Endothelial cell of umbilical vein (primary cell): ENCODE measurements around the gene GEMIN7. TPM values are rescaled to one million over a fixed set of nuclear protein-coding genes. Genes with fewer than 3 reads are reported as not detected.

Experiments used
- BruUV-seq: library from RNA; stranded (reverse); fragments of 400-500 nt; replicated peaks from 2 replicates; lab custom pipeline; 2021; lab: Mats Ljungman, UMichigan
- CTCF ChIA-PET: fragments of 300-600, 350-600 bp; sonication (Branson Sonifier 250); formaldehyde crosslinking; loops from one replicate; lab custom pipeline; 2021; ENCODE audit warnings: antibody characterized with exemption, inconsistent platforms; lab: Charles Lee
- POLR2A ChIA-PET: fragments of 300-600, 350-600 bp; sonication (Branson Sonifier 250); formaldehyde crosslinking; loops from one replicate; lab custom pipeline; 2021; ENCODE audit warnings: antibody characterized with exemption, inconsistent platforms; lab: Charles Lee
- DNase-seq: peaks from one replicate; pipeline ENCODE4 v3.0.0-alpha.2; 2011; ENCODE audit warnings: low read depth, low spot score
- FAIRE-seq: peaks from 2 replicates; lab custom pipeline; 2011; peaks lifted over from hg19 to GRCh38; lab: Jason Lieb, UNC
- H2AFZ ChIP-seq: 2 replicates; pipeline ENCODE4 v1.6.0; 2012; ENCODE audit warnings: low read depth, low read length, control low read depth, inconsistent platforms
- H3K27ac ChIP-seq: 2 replicates; pipeline ENCODE4 v1.5.1; 2011; ENCODE audit warnings: low read depth, mild to moderate bottlenecking, control low read depth, low read length, moderate library complexity; ENCODE audit not compliant: insufficient read depth
- H3K27me3 ChIP-seq, 2 experiments: 2 replicates each; pipeline versions ENCODE4 v1.6.0 to v1.6.1; 2011; ENCODE audit warnings: low read length in 2 of 2, mixed read lengths in 1 of 2; ENCODE audit not compliant: control insufficient read depth in 2 of 2, insufficient read depth in 2 of 2
- H3K36me3 ChIP-seq, 2 experiments: 2 replicates in 1 of 2; 3 replicates in 1 of 2; pipeline ENCODE4 v1.5.1; 2011; ENCODE audit warnings: low read length in 2 of 2, mild to moderate bottlenecking in 1 of 2, moderate library complexity in 1 of 2; ENCODE audit not compliant: control insufficient read depth in 2 of 2, insufficient read depth in 2 of 2; ENCODE audit errors: extremely low read depth in 1 of 2
- H3K4me1 ChIP-seq: 3 replicates; pipeline ENCODE4 v1.5.1; 2011; ENCODE audit warnings: mild to moderate bottlenecking, low read length; ENCODE audit not compliant: control insufficient read depth, insufficient read depth; ENCODE audit errors: extremely low read depth
- H3K4me2 ChIP-seq: 2 replicates; pipeline ENCODE4 v1.6.1; 2011; ENCODE audit warnings: low read length, control low read depth, mixed read lengths; ENCODE audit not compliant: insufficient read depth
- H3K4me3 ChIP-seq, 3 experiments: fragments of 200-600 bp in 1 of 3; sonication (generic), shearing (Covaris generic) in 1 of 3; replicated peaks in 1 of 3; 2 replicates each; pipeline ENCODE4 v1.5.1; 2011 to 2016; ENCODE audit warnings: control low read depth in 3 of 3, low read length in 3 of 3, mild to moderate bottlenecking in 2 of 3, inconsistent platforms in 1 of 3, low read depth in 1 of 3, moderate library complexity in 1 of 3; ENCODE audit not compliant: insufficient read depth in 1 of 3
- H3K79me2 ChIP-seq: 2 replicates; pipeline ENCODE4 v1.6.0; 2012; ENCODE audit warnings: low read length, inconsistent platforms; ENCODE audit not compliant: control insufficient read depth, insufficient read depth
- H3K9ac ChIP-seq: replicated peaks from 2 replicates; pipeline ENCODE3; 2011; ENCODE audit warnings: low read length, control low read depth; ENCODE audit not compliant: insufficient read depth; ENCODE audit errors: extremely low read depth
- H3K9me1 ChIP-seq: replicated peaks from 3 replicates; pipeline ENCODE4 v1.6.0; 2011; ENCODE audit warnings: mild to moderate bottlenecking, low read length; ENCODE audit not compliant: control insufficient read depth, insufficient read depth; ENCODE audit errors: extremely low read depth
- H3K9me3 ChIP-seq: replicated peaks from 2 replicates; pipeline ENCODE4 v1.5.1; 2012; ENCODE audit warnings: low read length, inconsistent platforms; ENCODE audit not compliant: control insufficient read depth, insufficient read depth
- H4K20me1 ChIP-seq: replicated peaks from 2 replicates; pipeline ENCODE3; 2011; ENCODE audit warnings: mild to moderate bottlenecking, low read length; ENCODE audit not compliant: control insufficient read depth, insufficient read depth; ENCODE audit errors: extremely low read depth
- EZH2 ChIP-seq: IDR thresholded peaks from 2 replicates; pipeline ENCODE4 v1.6.1; 2012; ENCODE audit warnings: borderline replicate concordance, low read depth, mild to moderate bottlenecking, moderate library complexity, low read length, inconsistent platforms; ENCODE audit not compliant: severe bottlenecking
- FOS ChIP-seq: IDR thresholded peaks from 2 replicates; pipeline ENCODE4 v1.6.1; 2011; ENCODE audit warnings: mild to moderate bottlenecking, low read length, moderate library complexity, borderline replicate concordance; ENCODE audit not compliant: insufficient read depth
- GATA2 ChIP-seq: IDR thresholded peaks from 2 replicates; pipeline ENCODE4 v1.7.0; 2011; ENCODE audit warnings: low read depth, mild to moderate bottlenecking, moderate library complexity, mixed read lengths, low read length; ENCODE audit not compliant: insufficient read length, insufficient read depth
- JUN ChIP-seq: IDR thresholded peaks from 2 replicates; pipeline ENCODE4 v1.6.1; 2011; ENCODE audit warnings: borderline replicate concordance, low read depth; ENCODE audit not compliant: insufficient read length, insufficient read depth
- MYC ChIP-seq: IDR thresholded peaks from one replicate; pipeline ENCODE4 v1.6.1; 2011; ENCODE audit warnings: mild to moderate bottlenecking, low read depth, low read length
- POLR2A ChIP-seq: IDR thresholded peaks from 2 replicates; pipeline ENCODE4 v1.6.1; 2012; ENCODE audit warnings: low read depth, mild to moderate bottlenecking, control low read depth, low read length
- POLR2AphosphoS5 ChIP-seq: IDR thresholded peaks from 2 replicates; pipeline ENCODE4 v1.6.1; 2012; ENCODE audit warnings: low read depth, mild to moderate bottlenecking, control low read depth, low read length, moderate library complexity; ENCODE audit not compliant: insufficient read depth
- dilution Hi-C: fragments of 300-500 bp; cut with MboI; formaldehyde crosslinking; loops from one replicate; pipeline ENCODE4 v1.15.0; 2019; ENCODE audit warnings: low sequenced_read_pairs; ENCODE audit not compliant: extremely low pct_ligation_motif_present
- intact Hi-C: fragments of 100-400 bp; cut with micrococcal nuclease; formaldehyde crosslinking; loops from one replicate; pipeline ENCODE4 v1.10.0; 2022
- polyA plus RNA-seq, 4 experiments: library from polyadenylated mRNA; depleted of rRNA in 3 of 4; stranded (reverse) in 3 of 4; unstranded in 1 of 4; fragments of >200 nt; gene quantifications; 2 replicates each; pipeline versions ENCODE4 v1.2.1 to v1.2.3, GENCODE V29; 2011 to 2012; ENCODE audit warnings: missing spikeins in 1 of 4
- total RNA-seq: library from RNA; stranded (reverse); gene quantifications from 2 replicates; pipeline ENCODE4 v1.2.3, GENCODE V29; 2021
- TF ChIP-seq, protein P1 (sequence below): IDR thresholded peaks from 2 replicates; pipeline ENCODE4 v1.6.1; 2011; ENCODE audit not compliant: insufficient read depth, insufficient read length
- TF ChIP-seq, protein P2 (sequence below), 2 donors: IDR thresholded peaks; 1 replicate in 1 of 2; 2 replicates in 1 of 2; pipeline ENCODE4 v1.5.1; 2011; ENCODE audit warnings: low read length in 2 of 2, mild to moderate bottlenecking in 2 of 2, moderate library complexity in 2 of 2, control low read depth in 1 of 2, inconsistent platforms in 1 of 2, low read depth in 1 of 2; ENCODE audit not compliant: insufficient read depth in 1 of 2; ENCODE audit errors: extremely low read depth in 1 of 2

Gene GEMIN7
- total and polyA plus RNA-seq, 2 donors (not counting 3 experiments of a cell fraction or from before 2014, with no cell fraction given), result 34.2 to 53.7 TPM

DNA sequence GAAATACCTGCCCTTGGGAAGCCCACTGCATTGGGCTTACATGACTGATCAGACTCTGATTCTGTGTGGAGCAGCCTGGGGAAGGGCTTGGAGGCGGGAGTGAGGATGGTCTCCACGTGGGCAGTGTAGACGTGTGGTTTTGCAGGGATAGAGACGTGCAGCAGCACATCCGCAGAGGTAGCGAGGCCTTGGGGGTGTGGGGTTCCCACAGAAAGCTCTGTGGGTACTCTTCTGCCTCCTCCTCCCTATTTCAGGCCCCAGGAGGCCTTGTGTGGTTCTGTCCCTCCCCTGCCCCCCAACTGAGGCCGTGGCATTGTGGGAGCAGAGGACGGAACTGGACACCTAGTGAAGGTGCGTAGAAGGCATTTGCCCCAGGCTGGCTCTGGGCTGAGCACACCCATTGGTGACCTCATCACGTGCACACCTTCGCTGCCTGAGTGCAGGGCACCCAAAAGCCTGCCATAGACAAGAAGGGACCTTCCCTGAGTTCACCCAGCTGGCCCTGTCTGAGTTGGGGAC is 42.8 kb downstream of the GEMIN7 start:
- Histone ChIP-seq H3K79me2 (peaks cover 31% of the 10 kb centered on the region), H3K9ac (no peak overlapping the region), H3K4me3 (no peak overlapping the region), H2AFZ (no peak overlapping the region), H3K4me2 (no peak overlapping the region), H4K20me1 (no peaks in the 10 kb centered on the region), H3K9me1 (no peaks in the 10 kb centered on the region), H3K27ac (no peak overlapping the region), H3K9me3 (no peaks in the 10 kb centered on the region), H3K36me3 (no peaks in the 10 kb centered on the region), H3K27me3 (no peaks in the 10 kb centered on the region), H3K4me1 (no peaks in the 10 kb centered on the region)
- dilution Hi-C loops, result no loop called here
- TF ChIP-seq GATA2 (no peak), POLR2AphosphoS5 (no peak), FOS (no peak), MYC (no peak), POLR2A (no peak), EZH2 (no peak), JUN (no peak)
- TF ChIP-seq, protein P1, sequence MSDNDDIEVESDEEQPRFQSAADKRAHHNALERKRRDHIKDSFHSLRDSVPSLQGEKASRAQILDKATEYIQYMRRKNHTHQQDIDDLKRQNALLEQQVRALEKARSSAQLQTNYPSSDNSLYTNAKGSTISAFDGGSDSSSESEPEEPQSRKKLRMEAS, result no peak
- TF ChIP-seq, protein P2, sequence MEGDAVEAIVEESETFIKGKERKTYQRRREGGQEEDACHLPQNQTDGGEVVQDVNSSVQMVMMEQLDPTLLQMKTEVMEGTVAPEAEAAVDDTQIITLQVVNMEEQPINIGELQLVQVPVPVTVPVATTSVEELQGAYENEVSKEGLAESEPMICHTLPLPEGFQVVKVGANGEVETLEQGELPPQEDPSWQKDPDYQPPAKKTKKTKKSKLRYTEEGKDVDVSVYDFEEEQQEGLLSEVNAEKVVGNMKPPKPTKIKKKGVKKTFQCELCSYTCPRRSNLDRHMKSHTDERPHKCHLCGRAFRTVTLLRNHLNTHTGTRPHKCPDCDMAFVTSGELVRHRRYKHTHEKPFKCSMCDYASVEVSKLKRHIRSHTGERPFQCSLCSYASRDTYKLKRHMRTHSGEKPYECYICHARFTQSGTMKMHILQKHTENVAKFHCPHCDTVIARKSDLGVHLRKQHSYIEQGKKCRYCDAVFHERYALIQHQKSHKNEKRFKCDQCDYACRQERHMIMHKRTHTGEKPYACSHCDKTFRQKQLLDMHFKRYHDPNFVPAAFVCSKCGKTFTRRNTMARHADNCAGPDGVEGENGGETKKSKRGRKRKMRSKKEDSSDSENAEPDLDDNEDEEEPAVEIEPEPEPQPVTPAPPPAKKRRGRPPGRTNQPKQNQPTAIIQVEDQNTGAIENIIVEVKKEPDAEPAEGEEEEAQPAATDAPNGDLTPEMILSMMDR (IDR thresholded peaks at IDR 0.05; ENCODE audit: extremely low read depth in 1 of 2, insufficient read depth in 1 of 2, low read depth in 1 of 2, low read length in 2 of 2), result no peak
- ChIA-PET CTCF (no interaction called here), POLR2A (no interaction called here)
- intact Hi-C loops, result no loop called here
- no TSS peak for BruUV-seq
- FAIRE-seq (no peak), DNase-seq (no peak)
